Measurements from ENCODE around the gene PRPF8.

Gene PRPF8

DNA sequence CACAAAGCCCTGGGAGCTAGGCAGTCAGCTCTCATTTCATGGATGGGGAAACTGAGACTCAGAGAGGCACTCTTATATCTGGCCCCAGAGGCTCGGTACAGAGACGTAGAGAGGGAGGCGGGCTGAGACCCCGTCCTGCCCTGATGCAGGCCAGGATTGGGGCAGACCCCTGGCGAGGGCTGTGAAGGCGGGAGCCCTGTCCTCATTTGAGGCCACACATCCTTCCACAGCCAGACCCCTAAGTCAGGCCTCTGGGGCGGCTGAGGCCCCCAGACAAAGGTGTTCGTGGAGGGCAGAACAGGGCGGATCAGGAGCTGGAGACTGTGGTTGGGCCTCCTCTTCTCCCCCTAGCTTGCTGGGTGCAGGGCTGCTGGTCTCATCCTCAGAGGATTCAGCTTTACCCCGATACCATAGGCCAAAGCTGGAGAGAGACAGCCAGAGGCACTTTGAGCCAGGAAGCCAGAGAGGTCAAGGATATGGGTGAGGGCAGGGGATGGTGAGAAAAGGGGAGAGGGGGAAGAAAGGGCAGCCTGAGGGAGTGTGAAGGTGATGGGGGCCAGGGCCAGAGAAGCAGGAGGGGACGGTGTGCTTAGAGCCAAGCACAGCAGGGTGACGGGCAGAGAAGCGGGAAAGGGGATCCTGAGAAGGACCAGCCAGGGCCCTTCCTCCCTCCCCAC, 38.3 kb downstream of the PRPF8 start:
- no peak for DNase-seq (ENCODE audit: low read depth in 3 of 3, low spot score in 1 of 3)

DNA sequence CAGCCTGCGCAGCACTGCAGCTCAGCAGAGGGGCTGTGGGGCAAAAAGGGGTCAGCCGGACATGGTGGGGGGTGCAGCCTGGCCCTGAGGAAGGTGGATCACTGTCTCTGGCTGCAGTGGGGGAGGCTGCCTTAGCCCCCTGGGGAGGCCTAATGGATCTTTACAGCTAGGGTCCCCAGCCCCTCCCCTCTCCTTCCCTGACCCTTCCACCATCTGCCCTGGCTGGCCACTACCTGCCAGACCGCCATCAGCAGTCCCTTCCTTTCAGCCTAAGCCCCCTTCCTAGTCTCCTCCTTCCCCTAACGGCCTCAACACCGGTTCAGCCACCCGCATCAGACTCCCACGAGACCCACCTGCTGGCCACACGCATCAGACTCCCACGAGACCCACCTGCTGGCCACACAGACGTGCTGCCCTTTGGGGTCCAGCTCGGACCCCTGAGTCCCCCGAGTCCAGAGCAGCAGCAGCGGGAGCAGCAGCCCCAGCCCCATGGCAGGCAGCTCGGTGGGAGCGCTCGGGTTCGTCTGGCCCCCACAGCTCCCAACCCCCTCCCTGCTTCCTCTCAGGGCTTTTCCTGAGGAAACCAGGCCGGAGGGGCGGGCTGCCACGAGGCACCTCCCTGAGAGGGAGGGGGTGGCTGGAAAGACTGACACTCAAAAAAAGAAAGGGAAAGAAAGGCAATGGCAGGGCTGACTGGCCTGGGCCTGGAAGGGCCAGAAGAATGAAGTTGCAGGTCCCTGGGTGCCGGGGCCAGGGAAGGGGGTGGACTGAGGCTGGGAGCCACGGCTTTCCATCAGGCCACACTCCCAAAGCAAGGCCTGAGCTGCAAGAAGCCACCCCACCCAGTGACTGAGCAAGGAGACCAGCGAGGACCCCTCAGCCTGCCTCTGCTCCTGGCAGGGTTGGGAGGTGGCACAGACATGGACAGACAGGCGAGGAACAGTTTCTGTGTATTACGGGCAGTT, 39.2 kb downstream of the PRPF8 start, which contains the start of gene SCARF1:
Gene SCARF1, minus strand, starts transcription at position 526 of the 965 bp plus-strand sequence. Its CDS starts 35 bp downstream, at position 491.
- DNase-seq (ENCODE audit: low read depth in 3 of 3, low spot score in 1 of 3) = no peak

DNA sequence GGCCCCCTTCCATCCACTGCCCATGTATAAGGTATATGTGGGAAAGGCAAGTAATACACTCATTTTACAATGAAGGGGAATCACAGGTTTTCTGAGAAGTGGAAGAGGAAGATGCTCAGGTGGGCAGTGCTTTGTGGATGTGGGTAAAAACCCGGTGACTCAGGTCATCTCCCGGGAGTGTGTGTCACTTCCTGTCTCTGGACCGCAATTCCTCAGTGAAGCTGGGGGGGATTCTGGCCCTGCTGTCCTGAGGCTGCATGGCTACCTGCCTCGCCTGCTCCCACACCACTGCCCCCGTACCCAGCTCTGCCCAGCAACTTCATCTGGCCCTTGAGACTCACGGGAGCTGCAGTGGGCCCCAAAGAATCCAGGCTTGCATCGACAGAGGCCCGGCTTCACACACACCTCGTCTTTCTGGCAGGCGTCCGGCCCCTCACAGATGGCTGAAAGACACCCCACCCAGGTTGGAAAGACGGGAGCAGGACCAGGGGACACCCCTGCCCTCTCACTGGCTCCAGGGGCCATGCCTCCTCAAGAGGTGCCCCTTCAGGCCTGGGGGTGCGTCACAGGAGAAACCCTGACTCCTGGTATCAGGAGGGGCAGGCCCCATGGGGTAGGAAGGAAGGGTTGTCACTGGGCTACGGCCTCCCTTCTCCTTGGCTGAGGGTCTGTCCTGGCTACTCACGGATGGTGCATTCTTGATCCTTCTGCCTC, 40.0 kb downstream of the PRPF8 start:
- no peak for DNase-seq (ENCODE audit: low read depth in 3 of 3, low spot score in 1 of 3)

DNA sequence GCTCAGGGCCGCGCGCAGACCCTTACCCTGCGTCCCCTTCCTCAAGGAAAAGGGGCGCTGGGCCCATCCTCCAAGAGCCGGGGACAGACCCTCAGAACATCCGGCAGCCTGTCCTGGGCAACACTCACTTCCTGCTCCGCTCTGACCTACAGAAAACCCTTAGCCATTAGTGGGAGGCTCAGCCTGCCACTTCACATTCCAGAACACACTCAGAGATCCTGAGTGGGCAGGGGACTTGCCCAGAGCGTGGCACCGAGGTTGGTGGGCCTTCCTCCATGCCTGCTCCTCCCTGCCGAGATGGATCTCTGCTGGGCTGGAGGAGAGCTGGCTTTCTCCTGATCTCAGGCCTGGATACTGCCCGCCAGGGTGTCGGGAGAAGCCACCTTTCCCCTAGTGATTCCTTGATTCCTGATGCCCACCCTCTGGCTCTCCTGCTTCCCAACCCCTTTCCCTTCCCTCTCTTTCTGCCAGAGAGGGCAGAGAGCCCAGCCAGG, 40.6 kb downstream of the PRPF8 start:
- no peak for DNase-seq (ENCODE audit: low read depth in 3 of 3, low spot score in 1 of 3)

DNA sequence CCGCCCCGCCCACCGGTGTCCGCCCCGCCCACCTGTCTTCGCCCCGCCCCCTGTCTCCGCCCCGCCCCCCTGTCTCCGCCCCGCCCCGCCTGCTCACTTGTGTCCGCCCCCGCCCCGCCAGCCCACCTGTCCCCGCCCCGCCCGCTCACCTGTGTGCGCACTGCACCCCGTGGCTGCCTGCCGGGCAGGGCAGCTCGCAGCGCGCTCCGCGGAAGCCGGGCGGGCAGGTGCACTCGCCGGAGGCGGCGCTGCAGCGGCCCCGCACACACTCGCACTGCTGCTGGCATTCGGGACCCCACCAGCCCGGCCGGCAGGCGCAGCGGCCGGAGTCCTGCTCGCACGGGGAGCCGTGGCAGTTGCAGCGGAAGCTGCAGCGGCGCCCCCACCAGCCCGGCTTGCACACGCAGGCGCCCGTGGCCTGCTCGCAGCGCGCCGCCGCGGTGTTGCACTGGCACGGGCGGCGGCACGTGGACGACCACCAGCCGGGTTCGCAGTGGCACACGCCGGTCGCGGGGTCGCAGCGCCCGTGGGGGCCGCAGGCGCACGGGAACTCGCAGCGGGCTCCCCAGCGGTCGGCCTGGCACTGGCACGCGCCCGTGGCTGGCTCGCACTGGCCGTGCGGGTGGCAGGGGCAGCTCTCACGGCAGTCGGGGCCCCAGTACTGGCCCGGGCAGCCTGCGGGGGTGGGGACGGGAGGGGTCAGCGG, 41.2 kb downstream of the PRPF8 start:
- DNase-seq (ENCODE audit: low read depth in 3 of 3, low spot score in 1 of 3) = peak in 2 of 3 donors; percentile 33 to 44

DNA sequence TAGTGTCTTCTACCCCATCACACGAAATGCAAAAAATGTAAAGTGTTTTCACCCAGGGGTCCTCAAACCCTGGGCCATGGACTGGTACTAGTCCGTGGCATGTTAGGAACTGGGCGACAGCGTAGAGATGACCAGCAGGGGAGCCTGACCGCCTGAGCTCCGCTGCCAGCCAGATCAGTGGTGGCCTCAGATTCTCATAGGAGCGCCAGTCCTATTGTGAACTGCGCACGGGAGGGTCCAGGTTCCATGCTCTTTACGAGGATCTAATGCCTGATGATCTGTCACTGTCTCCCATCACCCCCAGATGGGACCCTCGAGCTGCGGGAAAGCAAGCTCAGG, 43.6 kb downstream of the PRPF8 start:
- DNase-seq (ENCODE audit: low read depth in 3 of 3, low spot score in 1 of 3) = no peak

DNA sequence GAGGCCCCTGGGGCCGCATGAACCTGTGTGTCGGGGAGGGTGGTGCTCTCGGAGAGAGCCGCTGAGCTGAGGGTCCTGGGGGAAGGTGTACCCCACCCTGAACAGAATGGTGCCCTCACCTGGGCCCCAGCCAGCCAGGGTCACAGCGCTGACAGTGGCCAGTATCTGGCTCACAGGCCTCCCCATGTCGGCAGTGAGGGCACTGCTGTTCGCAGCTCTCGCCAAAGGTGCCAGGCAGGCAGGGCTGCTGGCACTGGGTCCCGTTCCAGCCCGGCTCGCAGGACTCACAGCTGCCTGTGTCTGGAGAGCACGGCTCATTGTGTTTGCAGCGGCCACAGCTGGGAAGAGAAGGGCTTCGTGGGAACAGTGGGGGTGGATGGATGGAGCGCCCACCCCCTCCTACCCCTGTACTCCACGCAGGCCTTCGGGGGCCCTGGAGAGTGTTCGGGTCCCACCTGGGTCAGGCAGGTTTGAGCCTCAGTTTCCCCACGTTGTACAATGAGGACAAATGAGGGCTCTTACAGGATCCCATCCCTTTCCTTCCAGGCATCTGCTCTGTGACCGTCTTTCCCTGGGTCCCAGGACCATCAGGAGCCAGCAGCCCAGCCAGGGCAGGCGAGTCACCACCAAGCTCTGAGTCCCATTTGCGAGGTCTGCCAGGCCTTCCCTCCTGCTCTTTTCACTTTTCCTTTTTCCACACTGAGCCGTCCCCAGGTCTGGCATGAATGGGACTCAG, 44.2 kb downstream of the PRPF8 start:
- DNase-seq (ENCODE audit: low read depth in 3 of 3, low spot score in 1 of 3) = no peak

DNA sequence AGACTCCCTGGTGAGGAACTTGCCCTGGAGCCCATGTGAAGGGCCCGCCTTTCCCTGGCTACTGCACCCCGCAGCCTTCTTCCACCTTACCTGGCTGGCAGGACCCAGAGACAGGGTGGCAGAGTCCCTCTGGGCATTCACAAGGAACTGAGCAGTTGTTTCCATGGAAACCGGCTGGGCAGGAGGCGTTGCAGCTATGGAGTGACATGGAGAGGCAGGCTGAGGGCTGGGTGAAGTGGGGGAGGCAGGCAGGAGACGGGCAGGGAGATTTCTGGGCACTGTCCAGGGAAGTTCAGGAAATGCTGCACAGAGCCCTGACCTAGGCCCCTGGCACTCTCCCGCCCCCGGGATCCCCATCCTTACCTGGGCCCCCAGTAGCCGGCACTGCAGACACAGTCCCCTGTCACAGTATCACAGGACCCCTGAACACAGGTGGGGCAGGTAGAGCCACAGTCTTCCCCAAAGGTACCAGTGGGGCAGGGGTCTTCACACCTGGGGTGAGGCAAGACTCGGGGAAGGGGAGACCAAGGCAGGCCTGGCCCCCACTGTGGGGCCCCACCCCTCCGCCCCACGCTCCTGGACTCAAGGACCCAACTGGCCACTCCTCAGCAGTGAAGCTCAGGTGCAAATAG, 45.0 kb downstream of the PRPF8 start:
- DNase-seq (ENCODE audit: low read depth in 3 of 3, low spot score in 1 of 3) = no peak

DNA sequence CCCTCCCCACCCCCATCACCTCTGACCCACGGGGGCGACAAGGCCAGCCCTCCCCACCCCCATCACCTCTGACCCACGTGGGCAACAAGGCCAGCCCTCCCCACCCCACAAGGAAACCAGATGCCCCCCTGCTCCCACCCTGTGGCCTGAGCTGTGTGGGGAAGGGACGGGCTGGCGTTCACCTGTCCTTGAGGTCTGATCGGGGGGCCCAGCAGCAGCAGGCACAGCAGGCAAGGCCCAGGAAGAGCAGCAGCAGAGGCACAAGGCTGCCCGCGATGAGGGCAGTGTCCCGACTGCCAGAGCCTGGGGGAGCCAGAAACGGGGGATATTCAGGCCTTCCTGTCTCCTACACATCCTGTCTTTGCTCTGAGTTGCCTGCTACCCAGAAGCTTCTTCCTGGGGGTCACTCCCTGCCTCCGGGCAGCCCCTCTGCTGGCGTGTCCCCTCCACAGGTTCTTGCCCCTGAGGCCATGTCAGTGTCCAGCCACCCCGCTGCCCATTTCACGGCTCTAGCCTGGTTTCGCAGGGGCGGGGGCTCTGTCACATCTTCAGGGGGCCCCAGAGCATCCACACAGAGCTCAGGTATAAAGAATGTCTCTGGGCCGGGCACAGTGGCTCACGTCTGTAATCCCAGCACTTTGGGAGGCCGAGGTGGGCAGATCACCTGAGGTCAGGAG, 45.9 kb downstream of the PRPF8 start:
- no peak for DNase-seq (ENCODE audit: low read depth in 3 of 3, low spot score in 1 of 3)

DNA sequence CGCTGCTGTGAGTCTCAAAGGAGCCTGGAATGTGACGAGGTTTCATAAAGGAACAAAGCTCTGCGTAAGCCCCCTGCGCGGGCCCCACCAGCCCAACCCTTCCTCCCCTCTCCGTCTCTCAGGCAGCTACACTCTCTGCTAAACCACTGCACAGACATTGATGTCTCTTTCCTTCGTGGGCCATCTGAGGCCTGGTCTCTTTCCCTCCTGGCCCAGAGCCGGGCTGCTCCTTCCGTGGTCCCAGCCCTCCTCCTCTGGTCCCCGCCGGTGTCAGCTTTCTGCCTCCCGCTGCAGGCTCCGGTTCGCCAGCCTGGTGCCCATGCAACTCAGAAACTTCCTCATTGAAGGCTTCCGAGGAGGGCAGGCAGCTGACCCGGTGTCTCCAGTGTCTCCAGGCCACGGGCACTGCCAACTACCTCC, 46.5 kb downstream of the PRPF8 start:
- DNase-seq (ENCODE audit: low read depth in 3 of 3, low spot score in 1 of 3) = no peak

DNA sequence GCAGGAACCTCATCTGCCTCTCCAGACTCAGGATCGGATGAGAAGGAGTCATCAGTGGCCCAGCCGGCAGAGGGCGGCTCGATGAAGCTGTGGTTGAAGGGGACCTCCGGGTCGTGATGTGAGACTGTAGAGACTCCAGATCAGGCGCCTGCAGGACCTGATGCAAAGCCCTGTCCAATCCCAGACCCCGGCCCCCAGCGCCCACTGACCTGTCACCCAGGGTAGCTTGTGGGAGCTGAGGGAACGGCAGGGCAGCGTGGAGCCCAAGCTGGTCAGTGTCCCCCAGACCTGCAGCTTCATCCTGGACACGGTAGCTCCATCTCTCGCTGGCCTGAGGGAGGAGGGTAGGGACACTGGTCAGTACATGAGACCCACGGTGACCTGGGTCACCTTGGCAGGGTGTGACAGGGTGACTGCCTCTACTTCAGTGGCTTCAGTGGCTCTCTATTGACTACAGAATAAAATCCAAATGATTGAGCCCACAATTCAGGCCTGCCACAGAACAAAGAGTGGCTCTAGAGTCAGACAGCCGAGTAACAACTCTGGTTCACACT, 47.9 kb downstream of the PRPF8 start:
- DNase-seq (ENCODE audit: low read depth in 3 of 3, low spot score in 1 of 3) = no peak

DNA sequence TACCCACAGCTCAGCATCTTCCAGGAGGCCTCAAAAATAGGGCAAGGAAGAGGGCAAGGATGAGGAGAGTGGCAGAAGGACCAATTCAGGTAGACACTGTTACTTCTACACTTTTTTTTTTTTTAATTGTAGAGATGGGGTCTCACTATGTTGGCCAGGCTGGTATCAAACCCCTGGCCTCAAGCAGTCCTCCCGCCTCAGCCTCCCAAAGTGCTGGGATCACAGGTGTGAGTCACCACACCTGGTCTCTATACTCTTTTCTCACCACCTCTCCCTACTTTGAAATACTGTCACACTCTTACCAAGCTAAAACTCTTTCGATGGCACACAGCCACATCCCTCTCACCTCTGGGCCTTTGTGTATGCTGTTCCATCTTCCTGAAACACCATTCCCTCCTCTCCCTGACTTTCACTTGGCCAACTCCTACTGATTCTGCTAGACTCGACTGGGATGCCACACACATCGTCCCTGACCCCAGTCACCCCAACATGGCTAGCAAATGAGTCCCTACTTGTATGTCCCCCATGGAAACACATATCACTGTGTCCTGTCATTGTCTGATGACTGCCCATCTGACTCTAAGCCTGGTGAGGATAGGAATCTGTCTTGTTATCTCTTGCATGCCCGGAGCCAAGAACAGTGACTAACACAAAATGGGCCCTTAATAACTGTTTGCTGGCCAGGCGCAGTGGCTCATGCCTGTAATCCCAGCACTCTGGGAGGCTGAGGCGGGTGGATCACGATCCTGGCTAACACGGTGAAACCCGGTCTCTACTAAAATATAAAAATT, 48.8 kb downstream of the PRPF8 start:
- no peak for DNase-seq (ENCODE audit: low read depth in 3 of 3, low spot score in 1 of 3)

DNA sequence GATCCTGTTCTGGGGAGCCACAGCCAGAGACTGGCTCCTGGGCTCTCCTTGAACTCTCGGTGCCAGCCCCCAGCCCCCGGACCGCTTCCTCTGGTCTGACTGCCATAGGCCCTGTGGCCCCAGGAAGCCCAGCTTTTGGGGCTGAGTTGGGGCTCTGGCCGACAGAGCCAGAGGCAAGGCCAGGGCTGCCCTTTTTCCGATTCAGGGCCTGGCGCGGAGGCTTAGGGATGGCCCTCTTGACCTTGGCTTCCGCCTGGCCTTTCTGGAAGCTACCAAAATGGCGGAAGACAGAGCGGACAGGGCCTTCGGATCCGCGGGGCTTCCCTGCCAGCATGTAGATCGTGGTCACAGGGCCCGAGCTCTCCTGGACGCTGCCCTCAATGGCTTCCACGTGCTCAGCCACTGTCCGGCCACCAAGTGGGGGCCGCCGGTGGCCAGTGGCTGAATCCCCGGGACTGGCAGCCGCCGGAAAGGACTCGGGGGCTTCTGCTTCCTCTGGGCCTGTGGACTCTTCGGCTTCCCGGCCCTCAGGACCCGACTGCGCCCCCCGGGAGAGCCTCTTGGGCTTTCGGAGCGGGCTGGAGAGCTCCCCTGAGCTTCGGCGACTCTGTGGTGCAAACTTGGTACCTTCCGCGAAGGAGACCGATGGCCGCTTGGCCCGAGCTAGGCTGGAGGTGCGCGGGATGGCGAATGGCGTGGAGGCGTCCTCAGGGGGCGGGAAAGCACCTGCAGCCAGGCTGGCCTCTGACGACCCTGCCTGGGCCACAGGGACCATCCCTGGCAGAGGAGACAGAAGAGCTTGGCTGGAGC, 49.6 kb downstream of the PRPF8 start:
- no peak for DNase-seq (ENCODE audit: low read depth in 3 of 3, low spot score in 1 of 3)

DNA sequence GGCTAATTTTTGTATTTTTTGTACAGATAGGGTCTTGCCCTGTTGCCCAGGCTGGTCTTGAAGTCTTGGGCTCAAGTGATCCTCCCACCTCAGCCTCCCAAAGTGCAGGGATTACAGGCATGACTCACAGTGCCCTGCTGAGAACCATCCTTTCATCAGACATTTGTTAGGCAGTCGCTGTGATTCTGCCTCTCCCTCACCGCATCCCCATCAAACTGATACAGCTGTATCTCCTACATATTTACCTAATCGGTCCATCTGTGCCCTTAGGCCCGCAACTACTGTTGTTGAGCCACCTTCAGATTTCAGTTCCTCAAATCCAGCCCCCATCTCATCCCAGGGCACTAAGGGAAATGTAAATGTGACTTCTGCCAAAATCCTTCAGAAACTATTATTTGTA, 54.0 kb downstream of the PRPF8 start:
- DNase-seq (ENCODE audit: low read depth in 3 of 3, low spot score in 1 of 3) = no peak

DNA sequence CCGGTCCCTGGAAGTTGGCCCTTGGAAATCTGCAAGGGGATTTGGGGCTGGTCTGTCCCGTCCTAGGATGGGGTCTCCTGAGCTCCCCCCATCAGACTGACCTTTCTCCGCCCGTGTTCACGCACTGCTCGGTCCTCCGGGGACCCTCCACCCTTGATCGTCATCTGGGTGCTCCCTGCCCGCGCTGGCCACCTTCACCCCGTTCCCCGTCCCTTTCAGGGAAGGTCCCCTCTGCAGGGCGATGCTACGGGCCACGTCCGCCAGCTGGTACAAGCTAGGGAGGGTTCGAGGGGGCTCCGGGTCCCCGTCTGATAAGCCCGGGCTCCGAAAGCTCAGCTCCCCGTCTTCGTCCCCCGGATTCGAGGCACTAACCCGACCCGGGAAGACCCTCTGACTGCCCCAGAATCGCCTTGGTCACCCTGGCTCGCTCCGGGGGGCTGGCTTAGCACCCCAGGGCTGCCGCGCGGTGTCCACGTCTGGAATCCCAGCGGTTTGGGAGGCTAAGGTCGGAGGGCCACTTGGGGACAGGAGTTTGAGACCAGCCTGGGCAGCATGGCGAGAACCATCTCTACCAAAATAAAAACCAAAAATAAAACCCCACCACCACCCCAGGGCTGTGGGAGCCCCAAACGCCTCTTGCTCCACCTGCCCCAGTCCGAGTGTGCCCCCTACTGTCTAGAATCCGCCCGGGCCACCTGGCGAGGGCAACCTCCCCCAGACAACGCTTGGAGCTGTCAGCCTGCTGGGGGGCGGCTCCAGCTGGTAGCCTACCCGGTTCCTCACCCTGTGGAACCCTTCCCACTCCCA, 55.0 kb downstream of the PRPF8 start:
- DNase-seq (ENCODE audit: low read depth in 3 of 3, low spot score in 1 of 3) = peak in 2 of 3 donors; percentile 45 to 68

DNA sequence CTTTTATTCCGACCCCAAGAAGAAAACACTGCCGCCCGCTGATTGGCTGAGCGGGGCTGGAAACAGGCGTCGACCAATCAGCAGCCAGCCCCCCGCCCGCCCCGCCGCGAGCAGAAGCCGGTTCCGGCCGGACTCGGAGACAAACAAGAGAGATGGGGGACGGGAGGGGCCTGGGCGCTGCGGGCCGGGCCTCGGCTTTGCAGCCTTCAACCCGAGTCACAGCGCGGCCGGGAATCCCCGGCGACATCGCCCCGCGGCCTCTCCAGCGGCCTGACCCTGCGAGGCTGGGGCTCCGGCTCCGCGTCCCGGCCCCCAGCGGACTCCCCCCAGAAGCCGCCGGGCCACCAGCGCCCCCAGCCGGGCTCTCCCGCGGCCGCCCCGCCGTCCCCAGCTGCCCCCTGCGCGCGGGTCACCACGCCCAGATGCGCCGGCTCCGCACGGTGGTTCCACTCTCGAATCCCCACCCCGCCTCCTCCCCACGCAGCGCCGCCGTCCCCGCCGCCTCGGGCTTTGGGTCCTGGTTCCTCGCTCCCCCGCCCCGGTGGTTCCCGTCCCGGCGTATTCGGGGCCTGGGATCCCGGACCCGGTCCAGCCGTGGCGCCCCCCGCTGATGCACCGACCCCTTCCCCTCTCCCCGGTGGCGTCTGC, 55.7 kb downstream of the PRPF8 start:
- DNase-seq (ENCODE audit: low read depth in 3 of 3, low spot score in 1 of 3) = peak; percentile 72 to 80 (median 79)

Measured in stimulated activated CD4-positive, alpha-beta T cell treated with anti-CD3 and anti-CD28 coated beads, TNF-alpha, amount 100 ng/mL, for 1 hour (primary cell).